ENCODE measurements around the gene SLC66A1. TPM values are rescaled to one million over a fixed set of nuclear protein-coding genes. Genes with fewer than 3 reads are reported as not detected.
A peak's percentile ranks its signal among the peaks of the same experiment; 100 is the strongest.
"Not testable (repeated sequence)": the region's sequence is repeated elsewhere in the genome, so short reads cannot be mapped to it uniquely, and the experiment has no call there.

SLC66A1 gene
- total RNA-seq = 30.7 and 36.0 TPM in 2 replicates
- 28.3 TPM for polyA plus RNA-seq (2012)

DNA sequence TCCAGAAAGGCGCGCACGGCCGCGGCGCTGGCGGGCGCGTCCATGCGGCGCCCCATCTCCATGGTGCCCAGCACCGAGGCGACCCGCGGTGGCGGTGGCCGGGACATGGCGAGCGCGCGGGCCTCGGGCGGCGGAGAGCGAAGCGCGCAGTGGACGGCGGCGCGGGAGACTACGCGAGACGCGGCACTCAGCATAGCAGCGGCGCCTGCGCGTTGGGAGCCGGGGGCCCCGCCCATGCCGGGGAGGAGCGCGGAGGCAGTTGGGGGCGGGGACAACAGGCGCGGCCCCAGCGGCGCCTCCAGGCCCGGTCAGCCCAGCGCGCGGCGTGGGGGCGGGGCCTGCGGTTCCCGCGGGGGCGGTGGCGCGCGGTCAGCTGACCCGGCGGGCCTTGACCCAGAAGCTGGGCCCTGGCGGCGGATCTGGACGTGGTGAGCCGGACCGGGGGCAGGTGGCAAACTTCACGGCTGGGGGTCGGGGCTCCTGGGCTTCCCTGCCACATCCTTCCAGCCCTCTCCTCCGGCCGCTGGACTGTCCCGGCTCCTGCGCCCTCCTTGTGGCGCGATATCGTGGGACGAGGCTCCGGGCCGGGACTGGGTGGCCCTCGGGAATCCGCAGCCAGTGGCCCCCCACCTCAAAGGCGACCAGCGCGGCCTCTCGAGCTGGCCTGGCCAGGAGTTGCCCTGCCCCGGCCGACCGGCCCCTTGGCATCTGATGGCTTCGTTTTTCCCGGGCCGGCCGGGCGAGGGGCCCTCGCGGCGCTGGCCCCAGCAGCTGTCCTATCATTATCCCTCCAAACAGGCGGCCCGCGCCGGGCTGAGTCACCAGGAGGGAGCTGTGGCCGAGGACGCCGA lies at the start of gene SLC66A1, which contains the start of gene AKR7A2:
TSS of gene SLC66A1 (plus strand) at position 396 of the 851 bp plus-strand sequence. CDS start 5,352 bp downstream, outside the sequence.
TSS of gene AKR7A2 (minus strand) at position 214 of the 851 bp plus-strand sequence. CDS start at position 194, 20 bp downstream.
- DNase-seq (ENCODE audit: low read depth) = peak; percentile 95

- no peak for DNase-seq (ENCODE audit: low read depth)
Observed at GRCh38 chr1:19262744-19263143, 49.4 kb upstream of the SLC66A1 start.

- DNase-seq (ENCODE audit: low read depth) = no peak
Observed at GRCh38 chr1:19268445-19268844, 43.7 kb upstream of the SLC66A1 start.

DNA sequence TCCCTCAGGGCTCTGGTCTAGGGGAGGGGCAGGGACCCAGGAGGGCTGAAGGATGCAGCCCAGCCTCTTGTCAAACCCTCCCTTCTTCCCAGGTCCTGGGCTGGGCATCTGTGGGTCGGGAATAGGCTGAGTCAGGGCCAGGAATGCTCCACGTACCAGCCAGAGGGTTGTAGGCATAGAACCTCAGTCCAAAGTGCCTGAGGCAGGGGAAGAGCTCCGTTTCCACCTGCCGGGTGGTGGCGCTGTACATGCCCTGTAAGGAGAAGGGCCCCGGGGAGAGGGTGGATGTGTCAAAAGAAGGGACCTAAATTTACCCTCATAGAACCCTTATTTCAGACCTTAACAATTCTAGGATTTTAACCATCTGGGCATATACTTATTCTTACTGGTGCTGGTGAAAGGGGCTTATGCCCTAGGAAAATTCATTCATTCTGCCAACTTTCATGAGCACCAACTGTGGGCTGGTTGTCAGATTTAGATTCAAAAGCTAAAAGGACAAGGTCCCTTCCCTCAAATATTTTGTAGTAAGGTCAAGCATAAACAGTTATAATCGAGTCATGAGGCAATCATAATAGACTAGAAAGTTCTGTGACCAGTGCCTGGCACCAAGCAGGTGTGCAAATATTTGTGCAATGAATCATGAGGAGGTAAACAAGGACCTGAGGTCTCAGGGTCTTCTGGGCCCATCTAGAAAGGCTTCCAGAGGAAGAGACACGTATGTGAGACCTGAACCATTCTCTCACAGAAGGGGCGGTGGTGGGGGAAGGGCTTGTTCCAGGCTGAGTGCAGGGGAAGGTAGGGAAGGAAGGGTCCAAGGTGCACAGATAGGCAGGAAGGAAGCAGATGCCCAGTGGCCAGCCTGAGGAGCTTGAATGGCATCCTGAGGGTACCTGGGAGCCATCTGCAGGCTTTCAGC lies 42.4 kb upstream of the SLC66A1 start:
- not testable (repeated sequence) for DNase-seq (ENCODE audit: low read depth)

DNA sequence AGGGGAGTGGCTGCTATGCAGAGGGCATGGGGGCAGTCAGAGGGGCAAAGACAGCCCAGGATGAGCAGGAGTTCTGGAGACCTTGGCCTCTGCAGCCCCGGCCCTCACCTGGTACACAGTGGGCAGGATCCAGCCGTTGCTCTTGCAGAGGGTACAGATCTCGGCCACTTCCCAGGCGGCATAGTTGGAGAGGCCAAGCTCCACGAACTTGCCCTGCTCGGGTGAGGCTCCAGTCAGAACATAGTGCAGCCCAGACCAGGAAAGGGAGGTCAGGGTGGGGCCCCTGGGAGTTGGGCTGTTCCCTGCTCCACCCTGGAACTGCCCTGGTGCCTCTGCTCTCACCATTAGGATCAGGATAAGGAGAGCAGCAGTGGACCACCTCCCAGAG lies 41.8 kb upstream of the SLC66A1 start:
- not testable (repeated sequence) for DNase-seq (ENCODE audit: low read depth)

DNA sequence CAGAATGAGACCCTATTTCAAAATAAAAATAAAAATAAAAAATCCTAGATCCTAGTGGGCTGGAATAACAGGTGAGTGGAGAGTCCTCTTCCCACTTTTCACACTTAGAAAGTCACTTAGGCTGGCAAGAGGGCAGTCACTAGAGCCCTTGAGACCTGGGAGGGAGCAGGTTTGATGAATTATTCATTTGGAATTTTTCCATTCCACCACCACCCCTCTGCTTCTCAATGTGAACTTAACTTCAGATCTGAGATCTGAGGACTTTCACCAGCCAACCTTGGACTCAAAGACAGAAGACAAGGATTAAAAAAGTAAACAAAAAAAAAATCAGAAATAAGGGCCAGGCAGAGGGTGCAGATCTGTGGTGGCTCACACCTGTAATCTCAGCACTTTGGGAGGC lies 40.1 kb upstream of the SLC66A1 start:
- no peak for DNase-seq (ENCODE audit: low read depth)

DNA sequence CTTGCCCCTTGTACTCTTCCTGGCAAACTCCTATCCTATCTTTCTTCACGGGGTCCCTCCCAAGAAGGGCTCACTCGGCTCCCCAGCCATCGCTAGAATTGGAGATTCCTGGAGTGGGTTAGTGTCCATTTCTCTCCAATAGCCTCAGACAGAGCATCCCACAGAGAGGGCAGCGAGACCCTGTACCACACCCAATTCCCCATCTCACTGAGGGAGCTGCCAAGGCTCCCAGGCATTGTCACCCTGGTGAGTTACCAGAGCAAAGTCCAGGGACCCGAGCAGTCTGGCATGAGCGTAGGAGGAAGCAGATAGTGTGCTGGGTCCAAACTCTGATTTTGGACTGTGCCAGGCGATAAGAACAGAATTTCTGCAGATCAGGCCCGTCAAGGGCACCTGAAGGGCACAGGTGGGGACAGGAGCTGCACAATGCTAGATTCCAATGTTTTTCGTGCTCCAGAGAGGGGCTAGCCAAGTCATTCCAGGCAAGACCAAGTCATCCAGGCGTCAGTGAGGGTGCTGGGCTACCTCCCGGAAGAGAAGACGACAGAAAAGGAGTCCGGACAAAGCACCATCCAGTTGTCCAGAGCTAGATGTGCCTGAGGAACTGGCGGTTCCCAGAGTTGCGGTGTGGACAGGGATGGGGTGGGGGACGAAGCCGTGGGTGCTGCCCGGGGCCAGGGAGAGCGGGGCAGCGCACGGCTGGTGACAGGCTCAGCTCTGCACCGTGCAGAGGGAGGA lies 38.9 kb upstream of the SLC66A1 start:
- no peak for DNase-seq (ENCODE audit: low read depth)

DNA sequence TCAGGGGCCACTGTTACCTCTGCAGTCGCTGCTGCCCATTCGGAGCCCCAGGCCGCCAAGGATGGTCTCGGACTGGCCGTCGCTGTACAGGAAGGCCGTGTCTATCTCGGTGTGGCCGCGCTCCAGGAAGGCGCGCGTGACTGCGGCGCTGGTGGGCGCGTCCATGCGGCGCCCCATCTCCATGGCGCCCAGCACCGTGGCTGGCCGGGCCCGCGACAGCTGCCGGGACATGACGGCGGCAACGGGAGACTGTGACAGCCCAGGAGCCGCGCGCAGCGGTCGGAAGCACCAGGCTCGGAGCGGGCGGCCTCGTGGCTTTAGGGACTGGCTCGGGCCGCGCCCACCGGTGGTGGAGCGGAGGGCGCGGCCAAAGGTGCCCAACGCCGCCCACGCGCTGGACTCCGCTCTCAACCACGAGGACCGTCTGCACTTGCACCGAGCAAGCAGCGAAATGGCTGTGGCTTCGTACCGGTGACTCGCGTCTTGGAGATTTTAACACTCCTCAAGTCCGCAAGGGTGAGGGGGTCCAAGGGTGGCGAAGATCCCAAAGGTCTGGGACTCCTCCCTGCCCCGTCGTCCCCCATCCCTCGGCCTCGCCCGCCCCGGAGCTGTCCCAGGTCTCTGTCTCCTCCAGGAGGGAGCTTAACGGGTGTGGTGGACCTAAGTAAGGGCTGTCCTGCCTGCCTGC lies 38.1 kb upstream of the SLC66A1 start:
- not testable (repeated sequence) for DNase-seq (ENCODE audit: low read depth)

DNA sequence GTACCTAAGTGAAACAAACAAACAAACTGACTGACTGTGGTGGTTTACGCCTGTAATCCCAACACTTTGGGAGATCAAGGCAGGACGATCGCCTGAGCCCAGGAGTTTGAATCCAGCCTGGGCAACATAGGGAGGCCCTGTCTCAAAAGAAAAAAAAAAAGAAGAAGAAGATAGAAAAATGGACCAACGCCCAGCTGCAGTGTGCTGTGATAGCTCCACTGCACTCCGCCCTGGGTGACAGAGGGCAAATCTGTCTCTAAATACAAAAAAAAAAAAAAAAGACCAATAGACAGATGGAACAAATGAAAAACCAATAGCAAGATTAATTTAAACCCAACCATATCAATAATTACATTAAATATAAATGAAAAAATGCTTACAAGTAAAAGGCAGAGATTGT lies 37.5 kb upstream of the SLC66A1 start:
- no peak for DNase-seq (ENCODE audit: low read depth)

DNA sequence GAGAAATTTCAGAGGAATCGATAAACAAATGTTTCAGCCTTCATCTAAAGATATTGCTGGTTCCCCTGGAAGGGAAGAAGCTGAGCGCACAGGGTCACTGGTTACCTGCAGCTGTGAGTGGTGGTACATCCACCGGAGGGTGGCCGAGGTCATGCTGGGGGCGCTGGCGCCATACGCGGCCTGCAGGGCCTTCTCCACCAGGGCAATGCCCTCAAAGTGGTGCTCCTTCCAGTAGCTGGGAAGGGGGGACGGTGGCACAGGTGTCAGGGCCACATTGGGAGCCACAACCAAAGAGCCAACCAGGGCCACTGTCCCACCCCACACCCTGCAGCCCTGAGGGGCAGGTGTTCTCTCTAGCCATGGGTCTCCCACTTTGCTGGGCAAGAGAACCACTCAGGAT lies 28.2 kb upstream of the SLC66A1 start:
- DNase-seq (ENCODE audit: low read depth) = no peak

DNA sequence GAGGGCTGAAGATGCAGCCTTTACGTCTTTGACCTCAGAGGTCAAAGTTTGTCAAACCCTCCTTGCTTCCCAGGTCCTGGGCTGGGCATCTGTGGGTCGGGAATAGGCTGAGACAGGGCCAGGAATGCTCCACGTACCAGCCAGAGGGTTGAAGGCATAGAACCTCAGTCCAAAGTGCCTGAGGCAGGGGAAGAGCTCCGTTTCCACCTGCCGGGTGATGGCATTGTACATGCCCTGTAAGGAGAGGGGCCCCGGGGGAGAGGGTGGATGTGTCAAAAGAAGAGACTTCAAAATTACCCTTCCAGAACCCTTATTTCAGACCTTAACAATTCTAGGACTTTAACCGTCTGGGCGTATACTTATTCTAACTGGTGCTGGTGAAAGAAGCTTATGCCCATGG lies 27.2 kb upstream of the SLC66A1 start:
- no peak for DNase-seq (ENCODE audit: low read depth)

- DNase-seq (ENCODE audit: low read depth) = not testable (repeated sequence)
Observed at GRCh38 chr1:19285366-19285765, 26.8 kb upstream of the SLC66A1 start.

GRCh38 chr1:19285807-19286206 lies 26.3 kb upstream of the SLC66A1 start:
- DNase-seq (ENCODE audit: low read depth) = not testable (repeated sequence)

GRCh38 chr1:19287436-19288185 lies 24.5 kb upstream of the SLC66A1 start:
- no peak for DNase-seq (ENCODE audit: low read depth)

- not testable (repeated sequence) for DNase-seq (ENCODE audit: low read depth)
Observed at GRCh38 chr1:19288324-19289241, 23.5 kb upstream of the SLC66A1 start, which contains the start of gene AKR7A3. Gene AKR7A3, minus strand, starts transcription at chr1:19288770. Its CDS starts 61 bp downstream, at chr1:19288709.

DNA sequence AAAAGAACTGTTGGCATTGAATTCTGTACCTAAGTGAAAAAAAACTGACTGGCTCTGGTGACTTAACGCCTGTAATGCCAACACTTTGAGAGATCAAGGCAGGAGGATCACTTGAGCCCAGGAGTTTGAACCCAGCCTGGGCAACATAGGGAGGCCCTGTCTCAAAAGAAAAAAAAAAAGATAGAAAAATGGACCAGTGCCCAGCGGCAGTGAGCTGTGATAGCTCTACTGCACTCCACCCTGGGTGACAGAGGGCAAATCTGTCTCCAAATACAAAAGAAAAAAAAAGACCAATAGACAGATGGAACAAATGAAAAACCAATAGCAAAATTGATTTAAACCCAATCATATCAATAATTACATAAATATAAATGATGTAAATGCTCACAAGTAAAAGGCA lies 22.9 kb upstream of the SLC66A1 start:
- no peak for DNase-seq (ENCODE audit: low read depth)

GRCh38 chr1:19294638-19295037 lies 17.5 kb upstream of the SLC66A1 start:
- no peak for DNase-seq (ENCODE audit: low read depth)

- DNase-seq (ENCODE audit: low read depth) = peak; percentile 17
Observed at GRCh38 chr1:19300211-19300610, 11.9 kb upstream of the SLC66A1 start.

- peak; percentile 43 for DNase-seq (ENCODE audit: low read depth)
Observed at GRCh38 chr1:19304081-19304480, 8.0 kb upstream of the SLC66A1 start.
